ENCODE data around the gene CCDC43.

DNA sequence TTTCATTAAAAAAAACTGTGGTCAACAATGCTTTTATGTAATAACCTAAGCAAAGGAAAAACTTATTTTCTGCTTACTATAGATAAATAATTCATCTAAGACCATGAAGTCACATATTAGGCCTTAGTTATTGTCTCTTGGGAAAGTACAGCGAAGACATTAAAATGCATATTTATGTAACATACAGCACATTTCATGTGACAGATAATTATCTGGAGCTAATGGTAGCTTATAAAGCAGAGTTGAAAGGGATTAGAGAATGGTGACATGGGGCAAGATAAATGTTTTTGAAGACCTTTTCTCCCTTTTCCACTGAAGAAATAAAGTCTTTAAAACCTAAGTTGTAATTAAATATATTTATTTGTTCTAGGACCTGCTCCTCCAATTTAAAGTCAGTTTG lies 23.6 kb downstream of the CCDC43 start:
- TF ChIP-seq, protein P1, sequence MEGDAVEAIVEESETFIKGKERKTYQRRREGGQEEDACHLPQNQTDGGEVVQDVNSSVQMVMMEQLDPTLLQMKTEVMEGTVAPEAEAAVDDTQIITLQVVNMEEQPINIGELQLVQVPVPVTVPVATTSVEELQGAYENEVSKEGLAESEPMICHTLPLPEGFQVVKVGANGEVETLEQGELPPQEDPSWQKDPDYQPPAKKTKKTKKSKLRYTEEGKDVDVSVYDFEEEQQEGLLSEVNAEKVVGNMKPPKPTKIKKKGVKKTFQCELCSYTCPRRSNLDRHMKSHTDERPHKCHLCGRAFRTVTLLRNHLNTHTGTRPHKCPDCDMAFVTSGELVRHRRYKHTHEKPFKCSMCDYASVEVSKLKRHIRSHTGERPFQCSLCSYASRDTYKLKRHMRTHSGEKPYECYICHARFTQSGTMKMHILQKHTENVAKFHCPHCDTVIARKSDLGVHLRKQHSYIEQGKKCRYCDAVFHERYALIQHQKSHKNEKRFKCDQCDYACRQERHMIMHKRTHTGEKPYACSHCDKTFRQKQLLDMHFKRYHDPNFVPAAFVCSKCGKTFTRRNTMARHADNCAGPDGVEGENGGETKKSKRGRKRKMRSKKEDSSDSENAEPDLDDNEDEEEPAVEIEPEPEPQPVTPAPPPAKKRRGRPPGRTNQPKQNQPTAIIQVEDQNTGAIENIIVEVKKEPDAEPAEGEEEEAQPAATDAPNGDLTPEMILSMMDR (IDR thresholded peaks at IDR 0.05): no peak
- TF ChIP-seq EZH2phosphoT487 (IDR thresholded peaks at IDR 0.05; ENCODE audit: borderline replicate concordance, low read depth) (no peak), GABPA (IDR thresholded peaks at IDR 0.05; ENCODE audit: low read depth) (no peak), POLR2AphosphoS5 (IDR thresholded peaks at IDR 0.05; ENCODE audit: low read depth, low read length) (no peak), EP300 (IDR thresholded peaks at IDR 0.05; ENCODE audit: borderline replicate concordance in 1 of 2, low read depth in 1 of 2, low read length in 1 of 2) (no peak), JUND (IDR thresholded peaks at IDR 0.05) (no peak), MEF2A (IDR thresholded peaks at IDR 0.05; ENCODE audit: borderline replicate concordance, low read depth) (no peak), TAF1 (IDR thresholded peaks at IDR 0.05; ENCODE audit: borderline replicate concordance, low read depth, low read length) (no peak), RCOR1 (IDR thresholded peaks at IDR 0.05; ENCODE audit: low read length) (no peak)
- TF ChIP-seq, protein P2, sequence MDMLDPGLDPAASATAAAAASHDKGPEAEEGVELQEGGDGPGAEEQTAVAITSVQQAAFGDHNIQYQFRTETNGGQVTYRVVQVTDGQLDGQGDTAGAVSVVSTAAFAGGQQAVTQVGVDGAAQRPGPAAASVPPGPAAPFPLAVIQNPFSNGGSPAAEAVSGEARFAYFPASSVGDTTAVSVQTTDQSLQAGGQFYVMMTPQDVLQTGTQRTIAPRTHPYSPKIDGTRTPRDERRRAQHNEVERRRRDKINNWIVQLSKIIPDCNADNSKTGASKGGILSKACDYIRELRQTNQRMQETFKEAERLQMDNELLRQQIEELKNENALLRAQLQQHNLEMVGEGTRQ (IDR thresholded peaks at IDR 0.05; ENCODE audit: borderline replicate concordance, low read depth, low read length): no peak
- TF ChIP-seq, protein P3, sequence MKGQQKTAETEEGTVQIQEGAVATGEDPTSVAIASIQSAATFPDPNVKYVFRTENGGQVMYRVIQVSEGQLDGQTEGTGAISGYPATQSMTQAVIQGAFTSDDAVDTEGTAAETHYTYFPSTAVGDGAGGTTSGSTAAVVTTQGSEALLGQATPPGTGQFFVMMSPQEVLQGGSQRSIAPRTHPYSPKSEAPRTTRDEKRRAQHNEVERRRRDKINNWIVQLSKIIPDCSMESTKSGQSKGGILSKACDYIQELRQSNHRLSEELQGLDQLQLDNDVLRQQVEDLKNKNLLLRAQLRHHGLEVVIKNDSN (IDR thresholded peaks at IDR 0.05; ENCODE audit: borderline replicate concordance, low read depth): no peak
- TF ChIP-seq, protein P4, sequence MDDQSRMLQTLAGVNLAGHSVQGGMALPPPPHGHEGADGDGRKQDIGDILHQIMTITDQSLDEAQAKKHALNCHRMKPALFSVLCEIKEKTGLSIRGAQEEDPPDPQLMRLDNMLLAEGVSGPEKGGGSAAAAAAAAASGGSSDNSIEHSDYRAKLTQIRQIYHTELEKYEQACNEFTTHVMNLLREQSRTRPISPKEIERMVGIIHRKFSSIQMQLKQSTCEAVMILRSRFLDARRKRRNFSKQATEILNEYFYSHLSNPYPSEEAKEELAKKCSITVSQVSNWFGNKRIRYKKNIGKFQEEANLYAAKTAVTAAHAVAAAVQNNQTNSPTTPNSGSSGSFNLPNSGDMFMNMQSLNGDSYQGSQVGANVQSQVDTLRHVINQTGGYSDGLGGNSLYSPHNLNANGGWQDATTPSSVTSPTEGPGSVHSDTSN (IDR thresholded peaks at IDR 0.05): no peak

Data from SK-N-SH (cell line).